Activated CD4-positive, alpha-beta T cell treated with anti-CD3 and anti-CD28 coated beads, Interleukin-2, amount 10 ng/mL, durations not matched to agents 24 days and 14 days (primary cell): Measurements from ENCODE around the gene MAGI1. TPM values are rescaled to one million over a fixed set of nuclear protein-coding genes. Genes with fewer than 3 reads are reported as not detected.
"Not testable (repeated sequence)": the region's sequence is repeated elsewhere in the genome, so short reads cannot be mapped to it uniquely, and the experiment has no call there.

Experiments used
- DNase-seq: peaks from one replicate; pipeline ENCODE4 v3.0.0; 2022
- H3K27ac Mint-ChIP-seq: one replicate; pipeline ENCODE4 v1.8.0; 2022; ENCODE audit warnings: mild to moderate bottlenecking, mixed read lengths
- H3K27me3 Mint-ChIP-seq: one replicate; pipeline ENCODE4 v1.8.0; 2022; ENCODE audit warnings: mixed read lengths
- H3K36me3 Mint-ChIP-seq: one replicate; pipeline ENCODE4 v1.8.0; 2022; ENCODE audit warnings: low read depth, mild to moderate bottlenecking, mixed read lengths
- H3K4me1 Mint-ChIP-seq: one replicate; pipeline ENCODE4 v1.8.0; 2021; ENCODE audit warnings: mixed read lengths
- H3K4me3 Mint-ChIP-seq: one replicate; pipeline ENCODE4 v1.8.0; 2022; ENCODE audit warnings: mild to moderate bottlenecking, moderate library complexity, mixed read lengths
- H3K9me3 Mint-ChIP-seq: one replicate; pipeline ENCODE4 v1.8.0; 2021; ENCODE audit warnings: mixed read lengths
- intact Hi-C: fragments of 100-400 bp; cut with micrococcal nuclease; formaldehyde crosslinking; loops from one replicate; pipeline ENCODE4 v1.15.1; 2023
- total RNA-seq: library from RNA; stranded (reverse); gene quantifications from 2 replicates; pipeline ENCODE4 v1.2.3, GENCODE V29; 2022

Gene MAGI1
- total RNA-seq, 1 donor from 2014 or later: 2.0 TPM

- no peaks in the 10 kb centered on the region for H3K4me1 Mint-ChIP-seq
- H3K27me3 Mint-ChIP-seq: no peaks in the 10 kb centered on the region
- H3K9me3 Mint-ChIP-seq: no peaks in the 10 kb centered on the region
- H3K36me3 Mint-ChIP-seq: no peaks in the 10 kb centered on the region
- H3K4me3 Mint-ChIP-seq: no peak overlapping the region
- H3K27ac Mint-ChIP-seq: no peak overlapping the region
- intact Hi-C loops: no loop called here
- no peak for DNase-seq
Observed at GRCh38 chr3:65899226-65899625, 139.5 kb downstream of the MAGI1 start.

GRCh38 chr3:65897766-65898165, 141.0 kb downstream of the MAGI1 start:
- no peaks in the 10 kb centered on the region for H3K4me1 Mint-ChIP-seq
- intact Hi-C loops: no loop called here
- H3K4me3 Mint-ChIP-seq: no peak overlapping the region
- no peak for DNase-seq
- no peaks in the 10 kb centered on the region for H3K9me3 Mint-ChIP-seq
- H3K27ac Mint-ChIP-seq: no peak overlapping the region
- no peaks in the 10 kb centered on the region for H3K27me3 Mint-ChIP-seq
- H3K36me3 Mint-ChIP-seq: no peaks in the 10 kb centered on the region

GRCh38 chr3:65896321-65896720, 142.4 kb downstream of the MAGI1 start:
- Mint-ChIP-seq H3K4me1 (no peaks in the 10 kb centered on the region), H3K9me3 (no peaks in the 10 kb centered on the region), H3K4me3 (no peak overlapping the region), H3K27me3 (no peaks in the 10 kb centered on the region), H3K36me3 (no peaks in the 10 kb centered on the region), H3K27ac (no peak overlapping the region)
- DNase-seq: no peak
- intact Hi-C loops: no loop called here

GRCh38 chr3:65894679-65895453, 143.9 kb downstream of the MAGI1 start:
- Mint-ChIP-seq H3K27ac (no peak overlapping the region), H3K4me1 (no peaks in the 10 kb centered on the region), H3K4me3 (no peak overlapping the region), H3K9me3 (no peaks in the 10 kb centered on the region), H3K27me3 (no peaks in the 10 kb centered on the region), H3K36me3 (no peaks in the 10 kb centered on the region)
- intact Hi-C loops: no loop called here
- DNase-seq: no peak

- DNase-seq: no peak
- Mint-ChIP-seq H3K36me3 (no peaks in the 10 kb centered on the region), H3K4me1 (no peaks in the 10 kb centered on the region), H3K4me3 (no peak overlapping the region), H3K27ac (no peak overlapping the region), H3K27me3 (no peaks in the 10 kb centered on the region), H3K9me3 (no peaks in the 10 kb centered on the region)
- intact Hi-C loops: no loop called here
Observed at GRCh38 chr3:65894126-65894525, 144.6 kb downstream of the MAGI1 start.

GRCh38 chr3:65893631-65894030, 145.1 kb downstream of the MAGI1 start:
- Mint-ChIP-seq H3K27ac (no peak overlapping the region), H3K36me3 (no peaks in the 10 kb centered on the region), H3K9me3 (no peaks in the 10 kb centered on the region), H3K4me1 (no peaks in the 10 kb centered on the region), H3K4me3 (no peak overlapping the region), H3K27me3 (no peaks in the 10 kb centered on the region)
- intact Hi-C loops: no loop called here
- no peak for DNase-seq

GRCh38 chr3:65891477-65891876, 147.2 kb downstream of the MAGI1 start:
- intact Hi-C loops, H3K9me3 Mint-ChIP-seq, H3K4me1 Mint-ChIP-seq, H3K27ac Mint-ChIP-seq, H3K4me3 Mint-ChIP-seq, DNase-seq, H3K27me3 Mint-ChIP-seq, H3K36me3 Mint-ChIP-seq: not testable (repeated sequence)

GRCh38 chr3:65890328-65890727, 148.4 kb downstream of the MAGI1 start:
- intact Hi-C loops: no loop called here
- no peaks in the 10 kb centered on the region for H3K9me3 Mint-ChIP-seq

GRCh38 chr3:65889707-65890099, 149.0 kb downstream of the MAGI1 start:
- no peak overlapping the region for H3K4me3 Mint-ChIP-seq
- intact Hi-C loops: no loop called here
- H3K27me3 Mint-ChIP-seq: peaks cover 1% of the 10 kb centered on the region
- H3K36me3 Mint-ChIP-seq: no peaks in the 10 kb centered on the region
- no peak overlapping the region for H3K27ac Mint-ChIP-seq
- H3K4me1 Mint-ChIP-seq: no peaks in the 10 kb centered on the region
- no peaks in the 10 kb centered on the region for H3K9me3 Mint-ChIP-seq
- DNase-seq: no peak

More at GRCh38 chr3:65890328-65890727, 148.4 kb downstream of the MAGI1 start:
- Mint-ChIP-seq H3K4me3 (no peak overlapping the region), H3K36me3 (no peaks in the 10 kb centered on the region), H3K27me3 (peaks cover 1% of the 10 kb centered on the region), H3K4me1 (no peaks in the 10 kb centered on the region), H3K27ac (no peak overlapping the region)
- no peak for DNase-seq

DNA sequence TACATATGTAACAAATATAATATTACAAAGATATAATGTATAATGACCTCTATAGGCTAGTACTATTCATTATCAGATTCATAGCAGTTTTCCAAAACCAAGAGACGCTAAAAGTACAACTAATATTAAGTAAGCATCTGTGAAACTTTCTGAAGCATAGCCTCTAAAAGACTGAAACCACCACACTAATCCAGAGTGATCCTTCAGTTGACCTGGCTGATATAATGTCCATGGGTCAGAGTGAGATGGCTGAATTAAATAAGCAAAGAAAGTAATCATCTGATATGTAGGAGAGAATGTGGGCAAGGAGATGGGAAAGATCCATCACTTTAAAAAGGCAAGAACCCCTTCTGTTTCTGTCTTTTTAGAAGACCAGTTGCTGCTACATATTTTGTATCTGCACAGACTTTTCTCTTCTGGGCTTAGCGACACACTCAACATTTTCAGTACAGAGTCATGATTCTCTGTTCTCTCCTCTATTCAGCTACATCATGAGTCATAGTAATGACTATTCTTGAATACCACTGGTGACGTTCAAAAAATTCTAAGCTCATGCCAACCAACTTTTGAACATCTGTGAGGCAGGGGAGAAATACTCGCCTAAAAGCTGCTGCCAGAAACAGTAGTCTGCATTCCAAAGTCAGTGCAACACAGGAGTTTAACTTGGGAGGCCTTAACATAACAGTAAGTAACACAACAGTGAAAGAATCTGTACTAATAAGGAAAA, 149.6 kb downstream of the MAGI1 start:
- Mint-ChIP-seq H3K9me3 (no peaks in the 10 kb centered on the region), H3K4me1 (no peaks in the 10 kb centered on the region), H3K36me3 (no peaks in the 10 kb centered on the region), H3K4me3 (no peak overlapping the region), H3K27ac (no peak overlapping the region), H3K27me3 (peaks cover 1% of the 10 kb centered on the region)
- no peak for DNase-seq
- intact Hi-C loops: no loop called here

- Mint-ChIP-seq H3K27ac (no peak overlapping the region), H3K36me3 (no peaks in the 10 kb centered on the region), H3K4me1 (no peaks in the 10 kb centered on the region), H3K27me3 (peaks cover 1% of the 10 kb centered on the region), H3K4me3 (no peak overlapping the region), H3K9me3 (no peaks in the 10 kb centered on the region)
- intact Hi-C loops: no loop called here
- DNase-seq: no peak
Observed at GRCh38 chr3:65888196-65888595, 150.5 kb downstream of the MAGI1 start.

GRCh38 chr3:65886391-65886790, 152.3 kb downstream of the MAGI1 start:
- no peak overlapping the region for H3K27ac Mint-ChIP-seq
- DNase-seq: no peak
- no peaks in the 10 kb centered on the region for H3K36me3 Mint-ChIP-seq
- peaks cover 1% of the 10 kb centered on the region for H3K27me3 Mint-ChIP-seq
- H3K4me3 Mint-ChIP-seq: no peak overlapping the region
- no peaks in the 10 kb centered on the region for H3K4me1 Mint-ChIP-seq
- H3K9me3 Mint-ChIP-seq: no peaks in the 10 kb centered on the region
- intact Hi-C loops: no loop called here

- no peak overlapping the region for H3K4me3 Mint-ChIP-seq
- H3K27me3 Mint-ChIP-seq: peaks cover 1% of the 10 kb centered on the region
Observed at GRCh38 chr3:65884071-65884470, 154.6 kb downstream of the MAGI1 start.

GRCh38 chr3:65883613-65884012, 155.1 kb downstream of the MAGI1 start:
- no peak overlapping the region for H3K27ac Mint-ChIP-seq
- DNase-seq: no peak
- no peaks in the 10 kb centered on the region for H3K36me3 Mint-ChIP-seq
- H3K4me1 Mint-ChIP-seq: no peaks in the 10 kb centered on the region
- intact Hi-C loops: no loop called here
- no peak overlapping the region for H3K4me3 Mint-ChIP-seq
- H3K9me3 Mint-ChIP-seq: no peaks in the 10 kb centered on the region
- H3K27me3 Mint-ChIP-seq: peaks cover 1% of the 10 kb centered on the region

More at GRCh38 chr3:65884071-65884470, 154.6 kb downstream of the MAGI1 start:
- Mint-ChIP-seq H3K27ac (no peak overlapping the region), H3K4me1 (no peaks in the 10 kb centered on the region), H3K36me3 (no peaks in the 10 kb centered on the region), H3K9me3 (no peaks in the 10 kb centered on the region)
- no peak for DNase-seq
- intact Hi-C loops: no loop called here
